ENCODE results near the gene NKIRAS2.
"Not testable (repeated sequence)": the region's sequence is repeated elsewhere in the genome, so short reads cannot be mapped to it uniquely, and the experiment has no call there.

The NKIRAS2 gene

DNA sequence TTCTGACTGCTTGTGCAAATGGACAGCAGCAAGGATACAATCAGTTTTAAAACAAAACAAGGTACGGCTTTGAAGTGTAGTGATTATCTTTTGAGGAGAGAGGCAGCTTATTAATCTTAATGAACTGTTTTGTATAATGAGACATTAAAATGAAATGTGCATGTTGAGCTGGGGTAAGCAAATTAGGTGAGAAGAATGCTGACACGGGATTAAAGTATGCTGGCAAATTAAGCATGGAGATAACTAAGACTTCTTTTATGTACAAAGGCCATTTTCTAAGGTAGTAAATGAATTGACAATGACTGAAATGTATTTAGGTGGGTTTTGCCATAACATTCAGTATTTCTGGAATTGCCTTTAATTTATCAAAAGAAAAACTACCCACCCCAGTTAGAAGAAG is 21.4 kb upstream of the NKIRAS2 start:
- no peak for DNase-seq (ENCODE audit: low spot score)

DNA sequence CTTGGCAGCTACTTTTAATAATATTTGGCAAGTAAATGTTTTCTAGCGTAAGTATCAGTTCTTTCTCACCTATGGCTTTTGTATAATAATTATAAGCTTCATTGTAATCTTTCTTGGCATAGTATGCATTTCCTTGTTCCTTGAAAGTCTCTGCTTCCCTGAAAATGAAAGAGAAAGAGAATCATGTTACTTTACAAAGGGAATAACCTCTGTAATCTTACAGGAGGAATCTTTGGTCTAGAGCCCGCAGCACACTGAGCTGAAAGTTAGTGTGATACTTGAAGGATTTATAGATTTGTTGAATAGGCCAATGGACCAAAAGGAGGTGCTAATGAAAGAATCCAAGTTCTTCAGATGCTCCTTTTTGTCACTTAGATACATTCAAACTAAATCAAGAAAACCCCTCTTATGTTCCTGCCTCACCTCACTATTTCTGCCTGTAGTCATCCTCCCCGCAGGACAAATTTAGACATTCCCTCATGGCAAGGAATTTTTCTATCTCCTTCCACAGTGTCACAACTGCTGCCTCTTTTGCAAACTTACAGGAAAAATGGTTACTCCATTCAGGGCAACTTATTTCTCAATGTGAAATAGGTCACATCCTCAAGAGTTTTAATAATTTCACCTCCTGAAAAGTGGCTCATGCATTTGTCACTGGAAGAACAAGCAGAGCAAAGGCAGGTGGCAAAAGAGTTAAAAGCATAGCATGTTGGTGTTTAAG is 19.3 kb upstream of the NKIRAS2 start:
- DNase-seq (ENCODE audit: low spot score): no peak

DNA sequence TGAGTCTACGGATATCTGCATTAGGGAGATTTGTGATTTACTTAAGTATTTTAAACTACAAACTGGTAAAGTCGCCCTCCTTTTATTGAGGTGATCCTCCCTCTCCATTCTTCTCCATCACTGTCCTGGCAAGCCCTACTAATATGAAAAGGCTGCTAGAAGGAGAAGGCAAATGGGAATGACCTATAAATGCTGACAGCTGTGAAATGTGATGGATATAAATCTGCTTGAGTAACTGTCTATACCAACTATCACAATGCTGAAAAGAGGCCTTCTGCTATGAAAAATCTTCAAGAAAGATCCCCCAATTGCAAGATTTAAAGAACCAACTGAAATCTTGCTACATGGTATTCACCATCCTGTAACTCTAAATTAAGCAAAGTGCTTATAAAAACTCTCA is 18.2 kb upstream of the NKIRAS2 start:
- no peak for DNase-seq (ENCODE audit: low spot score)

DNA sequence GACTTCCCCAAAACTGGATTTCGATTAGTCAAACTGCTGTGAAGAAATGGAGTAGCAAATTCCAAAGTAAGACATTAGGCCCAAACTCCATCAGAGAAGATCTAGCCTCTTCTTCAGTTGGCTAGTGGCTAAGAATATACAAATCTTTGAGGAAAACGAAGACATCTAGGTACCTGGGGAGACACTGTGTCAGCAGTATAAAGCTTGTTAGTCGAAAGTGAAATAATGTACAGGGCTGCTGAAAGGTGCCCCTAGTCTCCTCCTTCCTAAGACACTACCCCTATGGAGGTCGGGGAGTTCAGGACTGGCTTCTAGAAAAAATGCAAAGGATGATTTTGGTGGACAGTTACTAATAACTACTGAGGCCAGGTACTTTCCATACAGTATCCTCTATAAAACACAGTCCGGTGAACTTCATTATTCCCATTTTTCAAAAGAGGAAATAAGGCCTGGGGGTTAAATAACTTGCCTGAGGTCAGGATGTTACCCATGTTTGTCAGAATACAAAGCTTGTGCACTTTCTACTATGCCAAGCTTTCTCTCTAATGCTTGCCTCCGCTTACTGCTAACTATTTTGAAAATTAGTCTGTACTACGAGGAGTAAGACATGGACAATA is 17.6 kb upstream of the NKIRAS2 start:
- no peak for DNase-seq (ENCODE audit: low spot score)

DNA sequence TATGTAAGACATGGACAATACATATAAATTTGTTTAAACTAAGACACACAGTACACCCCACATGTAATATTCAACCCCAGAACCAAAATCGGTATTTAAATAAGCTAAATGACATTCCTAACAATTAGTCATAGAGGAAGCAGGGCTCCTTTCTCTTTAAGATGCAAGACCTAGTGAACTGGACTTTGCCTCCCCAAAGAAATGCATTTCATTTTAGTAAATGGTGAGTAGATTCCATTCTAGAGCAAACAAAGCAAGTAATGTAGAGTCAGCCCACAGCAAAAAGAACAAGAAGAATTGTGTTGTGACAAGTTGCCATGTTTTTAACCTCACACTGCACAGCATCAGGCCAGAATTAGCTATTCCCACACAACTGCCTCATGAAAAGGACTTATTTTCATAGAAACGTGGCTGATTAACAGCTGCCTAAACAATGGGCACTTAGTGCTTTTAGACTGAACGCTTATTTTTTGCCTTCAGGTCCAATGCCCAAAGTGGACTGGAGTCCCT is 17.0 kb upstream of the NKIRAS2 start:
- no peak for DNase-seq (ENCODE audit: low spot score)

DNA sequence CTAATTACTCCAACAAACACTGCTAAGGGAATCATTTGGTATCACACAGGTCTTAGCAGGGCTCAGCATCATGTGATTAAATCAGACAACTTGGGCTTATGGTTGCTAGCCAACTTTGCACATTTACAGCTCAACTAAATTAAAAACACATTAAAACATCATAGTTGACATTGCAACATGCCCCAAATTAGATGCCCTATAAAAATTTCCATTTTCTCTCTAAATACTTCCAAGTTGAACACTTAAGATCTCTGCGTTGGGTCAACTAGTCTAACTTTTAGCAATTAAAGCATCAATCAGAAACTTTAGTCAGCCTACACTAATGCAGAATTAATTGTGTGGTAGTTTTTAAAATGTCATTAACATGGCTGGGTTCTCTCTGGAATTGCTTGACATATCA is 14.7 kb upstream of the NKIRAS2 start:
- no peak for DNase-seq (ENCODE audit: low spot score)

DNA sequence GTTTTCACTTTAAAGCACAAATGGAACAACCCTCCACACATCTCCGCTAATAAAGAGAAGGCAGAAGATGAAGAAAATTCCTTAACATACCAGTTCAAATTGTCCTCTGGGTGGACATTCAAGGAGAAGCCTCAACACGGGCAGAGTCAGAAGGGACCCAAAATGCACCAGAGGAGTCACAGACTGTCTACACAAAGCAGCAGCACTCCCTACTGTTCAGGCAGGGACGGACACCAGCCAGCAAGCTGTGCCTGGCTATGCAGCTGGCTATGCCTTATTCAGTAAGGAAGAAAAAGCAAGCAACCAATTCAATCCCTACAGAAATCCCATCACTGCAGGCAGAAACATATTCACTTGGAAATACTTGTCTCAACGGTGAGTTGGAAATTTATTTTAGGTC is 10.7 kb upstream of the NKIRAS2 start:
- DNase-seq (ENCODE audit: low spot score): no peak

DNA sequence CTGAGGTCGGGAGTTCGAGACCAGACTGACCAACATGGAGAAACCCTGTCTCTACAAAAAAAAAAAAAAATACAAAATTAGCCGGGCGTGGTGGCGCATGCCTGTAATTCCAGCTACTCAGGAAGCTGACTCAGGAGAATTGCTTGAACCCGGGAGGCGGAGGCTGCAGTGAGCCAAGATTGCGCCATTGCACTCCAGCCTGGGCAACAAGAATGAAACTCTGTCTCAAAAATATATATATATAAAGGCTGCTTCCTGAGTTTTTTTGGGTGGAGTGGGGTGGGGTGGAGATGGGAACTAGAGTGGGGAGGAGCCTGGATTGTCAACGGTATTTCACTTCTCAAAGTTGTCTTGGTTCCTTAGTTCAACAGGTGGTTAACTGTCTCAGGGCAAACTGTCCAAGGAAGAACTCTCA is 9.6 kb upstream of the NKIRAS2 start:
- not testable (repeated sequence) for DNase-seq (ENCODE audit: low spot score)

DNA sequence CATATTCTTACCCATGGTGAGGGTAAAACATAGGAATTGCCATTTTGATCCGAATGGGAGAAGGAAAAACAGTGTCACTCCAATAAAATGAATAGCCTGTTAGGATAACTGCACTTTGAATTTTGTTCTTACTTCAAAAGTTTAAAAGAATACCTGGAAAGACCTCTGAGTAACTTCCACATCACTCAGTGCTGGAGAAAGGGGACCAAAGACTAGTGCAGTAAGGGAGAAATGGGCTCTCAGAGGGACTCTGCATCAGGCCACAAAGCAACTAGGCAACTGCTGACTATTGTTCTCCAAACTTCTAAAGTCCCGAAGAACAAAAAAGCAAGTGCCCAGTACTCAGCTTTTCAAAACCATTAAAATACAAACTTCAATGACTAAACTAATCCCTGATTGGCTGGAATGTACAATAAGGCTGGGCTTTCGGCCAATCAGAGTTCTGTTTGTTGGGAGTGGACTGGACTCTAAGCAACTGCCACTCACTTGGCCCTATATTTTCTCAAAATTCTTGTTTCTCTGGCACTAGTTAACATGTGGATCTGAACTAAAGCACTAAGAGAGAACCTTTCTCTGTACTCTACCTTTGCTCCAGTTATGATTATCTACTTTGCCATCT is 8.9 kb upstream of the NKIRAS2 start:
- no peak for DNase-seq (ENCODE audit: low spot score)

DNA sequence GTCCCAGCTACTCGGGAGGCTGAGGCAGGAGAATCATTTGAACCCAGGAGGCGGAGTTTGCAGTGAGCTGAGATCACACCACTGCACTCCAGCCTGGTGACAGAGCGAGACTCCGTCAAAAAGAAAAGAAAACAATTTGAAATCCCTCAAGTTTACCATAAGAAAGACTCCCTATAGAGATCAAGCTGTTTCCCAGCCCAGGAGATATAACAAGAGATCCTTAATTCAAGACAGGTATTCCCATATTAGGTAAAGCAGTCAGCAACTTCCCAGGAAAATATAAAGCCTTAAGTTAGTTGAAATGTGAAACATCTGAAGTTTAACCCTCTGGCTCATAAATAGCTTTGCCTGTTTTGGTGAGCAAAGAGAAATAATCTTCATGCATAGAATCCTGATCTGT is 7.5 kb upstream of the NKIRAS2 start:
- DNase-seq (ENCODE audit: low spot score): not testable (repeated sequence)

DNA sequence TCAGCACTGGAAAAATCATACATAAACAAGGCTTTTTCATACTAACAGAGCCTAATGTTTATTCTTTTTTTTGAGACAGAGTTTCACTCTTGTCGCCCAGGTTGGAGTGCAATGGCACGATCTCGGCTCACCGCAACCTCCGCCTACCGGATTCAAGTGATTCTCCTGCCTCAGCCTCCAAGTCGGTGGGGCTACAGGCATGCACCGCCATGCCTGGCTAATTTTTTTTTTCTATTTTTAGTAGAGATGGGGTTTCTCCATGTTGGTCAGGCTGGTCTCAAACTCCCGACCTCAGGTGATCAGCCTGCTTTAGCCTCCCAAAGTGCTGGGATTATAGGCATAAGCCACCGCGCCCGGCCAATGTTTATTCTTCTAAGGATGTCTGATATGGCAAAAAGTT is 6.2 kb upstream of the NKIRAS2 start:
- DNase-seq (ENCODE audit: low spot score): not testable (repeated sequence)

DNA sequence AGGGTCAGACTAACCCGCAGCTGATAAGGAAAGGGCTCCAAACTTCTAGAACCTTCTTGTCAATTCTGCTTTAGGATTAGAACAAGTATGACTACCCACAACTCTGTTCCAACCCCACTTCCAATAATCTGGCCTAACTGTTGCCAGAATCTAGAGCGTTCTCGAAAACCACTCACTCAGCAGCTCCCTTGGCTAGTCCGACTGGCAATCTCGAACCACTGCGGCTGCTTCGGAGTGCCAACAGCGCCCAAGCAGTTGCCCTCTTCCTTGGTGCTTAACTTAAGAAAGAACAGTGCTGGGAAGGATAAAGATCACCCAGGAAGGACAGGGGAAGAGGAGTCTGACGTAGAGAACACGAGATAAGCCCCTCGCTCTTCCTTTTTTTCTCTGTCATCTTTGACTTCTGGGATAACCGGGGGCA is 3.5 kb upstream of the NKIRAS2 start:
- peak; percentile 70 for DNase-seq (ENCODE audit: low spot score)

DNA sequence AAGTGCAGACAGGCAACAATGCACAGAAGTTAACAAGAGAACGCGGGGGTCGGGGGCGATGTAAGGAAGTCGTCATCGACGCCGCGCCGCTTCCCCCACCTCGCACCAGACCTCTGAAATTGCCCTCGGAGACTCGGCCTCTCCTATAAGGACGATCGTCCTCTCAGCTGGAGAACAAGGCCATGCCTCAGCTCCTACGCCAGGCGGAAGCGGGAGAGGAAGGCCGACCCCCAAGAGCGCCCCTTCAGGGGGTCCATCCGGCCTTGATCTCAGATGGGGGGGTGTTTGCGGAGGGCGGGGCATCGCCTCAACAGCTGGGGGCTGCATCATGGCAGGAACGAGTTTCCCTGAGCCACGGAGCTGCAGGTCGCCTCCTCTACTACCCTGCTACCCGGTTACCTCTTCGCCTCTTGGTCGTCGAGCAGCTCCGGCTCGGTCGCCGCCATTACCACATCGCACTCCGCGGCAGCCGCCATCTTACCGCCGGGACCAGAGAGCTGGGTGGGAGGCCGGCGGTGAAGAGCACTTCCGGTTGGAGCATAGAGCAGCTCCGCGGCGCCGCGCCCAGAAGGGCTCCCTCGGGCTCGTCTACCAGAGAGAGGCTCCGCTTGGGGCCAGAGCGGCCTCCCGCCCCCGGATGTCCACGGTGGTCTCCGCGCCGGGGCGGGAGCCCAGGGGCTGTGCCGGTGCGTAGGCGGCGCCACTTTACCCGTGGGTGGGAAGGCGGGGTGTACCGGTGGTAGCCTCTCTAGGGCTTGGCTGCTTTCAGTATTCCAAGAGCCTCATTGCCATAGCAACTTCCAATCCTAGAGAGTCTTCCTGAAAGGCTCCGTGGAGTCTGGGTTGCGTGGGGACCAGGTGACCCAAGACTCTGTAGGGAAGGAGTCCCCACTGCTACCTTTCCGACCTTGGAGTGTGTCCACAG is 2.7 kb upstream of the NKIRAS2 start, which contains the start of gene DNAJC7:
DNAJC7 (minus strand) TSS at position 499 of the 925 bp plus-strand sequence; CDS start at position 476, 23 bp downstream.
- DNase-seq (ENCODE audit: low spot score): peak; percentile 91

DNA sequence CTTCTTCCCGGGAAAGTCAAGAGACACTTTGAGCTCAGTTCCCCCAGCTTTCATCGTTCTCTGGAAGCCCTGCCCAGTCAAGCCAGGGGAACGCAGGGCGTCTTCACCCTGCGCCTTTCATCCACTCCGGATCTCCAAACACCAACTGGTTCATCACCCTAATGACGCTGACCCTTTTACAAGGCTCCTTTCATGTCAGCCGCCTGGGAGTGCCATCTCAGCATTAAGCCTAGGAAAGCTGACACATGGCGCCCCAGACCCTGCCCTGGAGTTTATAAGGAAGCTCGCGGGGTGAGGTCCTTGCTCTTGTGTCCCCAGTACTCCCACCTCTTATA is 2.1 kb upstream of the NKIRAS2 start:
- DNase-seq (ENCODE audit: low spot score): no peak

DNA sequence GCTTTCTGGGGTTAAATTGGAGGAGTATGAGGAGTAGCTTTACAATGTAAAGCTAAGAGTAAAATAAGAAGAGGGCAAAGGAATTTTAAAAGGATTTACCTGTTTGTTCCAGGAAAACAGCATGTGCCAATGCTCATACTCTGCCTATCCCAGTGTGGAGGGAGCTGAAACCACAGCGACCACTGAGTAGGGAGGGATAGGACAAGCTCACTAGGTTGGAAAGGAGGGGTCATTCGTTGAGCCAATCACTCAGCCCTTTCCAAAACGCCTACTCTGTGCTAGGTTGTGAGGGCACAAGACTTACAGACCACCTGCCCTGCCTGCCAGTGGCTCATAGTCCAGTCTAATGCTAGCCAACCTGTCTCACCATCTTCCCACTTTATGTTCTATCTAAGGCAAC is 1.6 kb upstream of the NKIRAS2 start:
- no peak for DNase-seq (ENCODE audit: low spot score)

DNA sequence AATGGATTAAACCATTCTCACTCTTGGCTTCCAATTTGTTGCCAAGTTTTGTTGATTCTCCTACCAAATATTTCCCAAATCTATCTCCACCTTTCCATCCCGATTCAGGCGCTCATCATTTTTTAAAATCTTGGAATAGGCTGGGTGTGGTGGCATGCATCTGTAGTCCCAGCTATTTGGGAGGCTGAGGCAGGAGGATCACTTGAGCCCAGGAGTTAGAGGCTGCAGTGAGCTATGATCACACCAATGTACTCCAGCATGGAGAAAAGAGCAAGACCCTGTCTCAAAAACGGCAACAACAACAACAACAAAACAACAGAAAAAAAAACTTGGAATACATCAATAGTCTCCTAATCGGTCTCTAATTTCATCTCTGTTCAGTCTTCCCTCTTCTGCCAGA is 902 bp upstream of the NKIRAS2 start:
- no peak for DNase-seq (ENCODE audit: low spot score)

DNA sequence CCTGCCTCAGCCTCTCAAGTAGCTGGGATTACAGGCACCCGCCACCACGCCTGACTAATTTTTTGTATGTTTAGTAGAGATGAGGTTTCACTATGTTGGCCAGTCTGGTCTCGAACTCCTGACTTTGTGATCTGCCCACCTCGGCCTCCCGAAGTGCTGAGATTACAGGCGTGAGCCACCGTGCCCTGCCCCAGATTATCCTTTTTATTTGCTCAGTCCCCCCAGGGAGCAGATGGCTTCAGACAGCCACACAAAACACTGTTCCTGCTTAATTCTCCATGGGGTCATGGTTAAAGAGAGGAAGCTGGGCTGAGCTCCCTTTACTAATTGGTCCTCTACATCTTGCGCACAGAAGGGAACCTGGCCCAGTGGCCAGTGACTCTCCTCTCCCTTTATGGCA is 955 bp downstream of the NKIRAS2 start:
- not testable (repeated sequence) for DNase-seq (ENCODE audit: low spot score)

DNA sequence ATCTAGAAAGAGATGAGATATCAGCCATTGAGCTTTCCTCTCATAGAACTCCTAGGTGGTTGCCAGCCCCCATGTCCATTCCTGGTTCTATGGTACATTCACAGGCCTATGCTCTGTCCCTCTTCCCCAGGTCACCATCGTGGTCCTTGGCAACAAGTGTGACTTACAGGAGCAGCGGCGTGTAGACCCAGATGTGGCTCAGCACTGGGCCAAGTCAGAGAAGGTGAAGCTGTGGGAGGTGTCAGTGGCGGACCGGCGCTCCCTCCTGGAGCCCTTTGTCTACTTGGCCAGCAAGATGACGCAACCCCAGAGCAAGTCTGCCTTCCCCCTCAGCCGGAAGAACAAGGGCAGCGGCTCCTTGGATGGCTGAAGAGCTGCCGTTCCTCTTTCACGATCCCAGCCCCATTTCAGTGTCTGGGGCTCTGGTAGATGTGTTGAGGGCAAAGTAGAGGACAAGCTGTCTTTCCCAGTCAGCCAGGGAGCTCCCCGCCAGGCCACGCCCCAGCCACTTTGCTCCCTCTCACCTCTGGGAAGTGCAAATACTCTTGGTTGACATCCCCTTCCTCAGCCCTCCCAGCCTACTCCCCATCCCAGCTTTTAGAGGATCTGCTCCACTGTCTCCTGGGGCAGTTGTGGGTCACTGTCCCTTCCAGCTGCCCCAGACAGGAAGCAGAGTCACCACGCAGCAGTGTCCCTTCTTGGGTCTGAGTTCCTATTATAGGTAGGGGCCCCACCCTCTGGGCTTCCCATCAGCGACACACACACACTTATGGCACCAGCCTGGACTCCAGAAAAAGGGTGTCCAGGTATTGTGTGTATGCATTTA is 3.8 kb downstream of the NKIRAS2 start:
- DNase-seq (ENCODE audit: low spot score): no peak

DNA sequence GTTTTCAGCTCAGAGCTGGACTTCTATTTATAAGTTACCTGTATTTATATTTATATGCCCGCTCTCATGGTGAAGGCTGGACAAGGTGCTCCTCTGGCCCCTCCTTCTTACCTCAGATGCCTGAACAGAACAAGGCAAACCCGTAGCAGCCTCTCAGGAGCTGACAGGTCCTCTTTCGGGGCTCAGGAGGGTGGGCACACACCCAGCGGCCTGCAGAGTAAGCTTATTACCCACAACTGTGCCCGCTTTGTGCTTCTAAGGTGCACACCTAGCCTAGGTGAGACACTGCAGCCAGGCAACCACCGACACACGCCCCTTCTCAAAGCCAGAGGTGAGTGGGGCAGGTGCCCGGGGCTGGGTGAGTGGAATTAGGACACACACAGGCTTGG is 5.3 kb downstream of the NKIRAS2 start:
- no peak for DNase-seq (ENCODE audit: low spot score)

DNA sequence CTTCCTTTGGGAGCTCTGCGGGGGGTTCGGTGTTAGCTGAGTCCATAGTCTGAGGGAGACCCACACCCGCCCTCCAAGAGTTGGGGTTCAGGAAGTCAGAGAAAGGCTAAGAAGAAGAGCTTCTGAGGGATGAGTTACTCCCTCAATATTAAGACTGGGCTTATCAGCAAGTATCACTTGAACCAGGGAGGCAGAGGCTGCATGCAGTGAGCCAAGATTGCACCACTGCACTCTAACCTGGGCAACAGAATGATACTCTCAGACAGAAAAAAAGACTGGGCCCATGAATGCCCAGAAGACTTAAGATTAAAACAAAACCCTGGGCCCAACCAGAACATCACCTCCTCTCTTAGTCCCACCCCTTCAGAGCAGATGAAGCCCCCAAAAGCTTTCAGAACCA is 6.0 kb downstream of the NKIRAS2 start:
- no peak for DNase-seq (ENCODE audit: low spot score)

DNA sequence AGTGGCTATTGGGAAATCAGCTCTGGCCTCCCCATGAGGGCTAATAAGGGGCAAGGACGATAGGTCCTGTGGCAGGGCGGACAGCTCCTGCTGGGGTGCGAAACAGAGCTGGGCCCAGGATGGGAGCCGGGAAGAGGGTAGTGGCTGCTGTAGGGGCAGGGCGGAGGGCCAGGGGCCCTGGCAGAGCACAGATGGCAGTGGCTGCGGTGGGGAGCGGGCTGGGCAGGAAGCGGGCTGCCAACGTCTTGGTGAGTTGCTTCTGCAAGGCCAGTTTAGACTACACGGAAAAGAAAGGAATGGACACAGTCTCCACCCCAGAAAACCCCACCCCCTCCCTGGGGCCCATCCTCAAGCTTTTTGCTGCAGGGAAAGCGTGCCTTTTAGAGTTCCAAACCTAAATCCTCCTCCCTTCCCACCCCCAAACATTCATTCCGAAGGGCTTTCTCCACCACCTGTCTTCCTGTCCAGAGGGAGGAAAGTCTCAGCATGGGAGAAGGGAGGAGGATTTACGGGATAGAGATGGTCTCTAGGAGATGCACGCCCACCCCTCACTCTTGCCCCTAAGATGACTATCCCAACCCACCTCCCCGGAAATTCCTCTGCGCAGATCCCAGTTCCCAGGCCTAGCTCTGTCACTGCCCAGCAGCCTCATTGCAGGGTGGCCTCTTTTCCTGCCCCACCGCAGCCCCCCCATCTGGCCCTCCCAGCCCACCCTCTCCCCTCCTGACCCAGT is 7.1 kb downstream of the NKIRAS2 start:
- no peak for DNase-seq (ENCODE audit: low spot score)
